Ascending aorta (tissue), 1 donor: ENCODE data around the gene ZNF169. TPM values are rescaled to one million over a fixed set of nuclear protein-coding genes. Genes with fewer than 3 reads are reported as not detected.

Experiments
- total RNA-seq: library from RNA; depleted of rRNA; stranded (reverse); fragments of >200 nt; gene quantifications from one replicate; pipeline ENCODE4 v1.1.0, GENCODE V29; 2016

The ZNF169 gene
- total RNA-seq, 1 donor from 2014 or later = 19.1 TPM

Other genes with a start within 250 kb of the ZNF169 start
- gene PTPDC1, start 174.8 kb upstream of the ZNF169 start, total RNA-seq = 5.9 TPM
- not detected for gene NUTM2F, start 69.3 kb downstream of the ZNF169 start, total RNA-seq